COR-L47 (cell line): Measurements from ENCODE around the gene CRYBA2.

Experiments used
- DNase-seq: peaks from one replicate; lab custom pipeline; 2025; lab: John Stamatoyannopoulos, UW

CRYBA2 gene, protein sequence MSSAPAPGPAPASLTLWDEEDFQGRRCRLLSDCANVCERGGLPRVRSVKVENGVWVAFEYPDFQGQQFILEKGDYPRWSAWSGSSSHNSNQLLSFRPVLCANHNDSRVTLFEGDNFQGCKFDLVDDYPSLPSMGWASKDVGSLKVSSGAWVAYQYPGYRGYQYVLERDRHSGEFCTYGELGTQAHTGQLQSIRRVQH

DNA sequence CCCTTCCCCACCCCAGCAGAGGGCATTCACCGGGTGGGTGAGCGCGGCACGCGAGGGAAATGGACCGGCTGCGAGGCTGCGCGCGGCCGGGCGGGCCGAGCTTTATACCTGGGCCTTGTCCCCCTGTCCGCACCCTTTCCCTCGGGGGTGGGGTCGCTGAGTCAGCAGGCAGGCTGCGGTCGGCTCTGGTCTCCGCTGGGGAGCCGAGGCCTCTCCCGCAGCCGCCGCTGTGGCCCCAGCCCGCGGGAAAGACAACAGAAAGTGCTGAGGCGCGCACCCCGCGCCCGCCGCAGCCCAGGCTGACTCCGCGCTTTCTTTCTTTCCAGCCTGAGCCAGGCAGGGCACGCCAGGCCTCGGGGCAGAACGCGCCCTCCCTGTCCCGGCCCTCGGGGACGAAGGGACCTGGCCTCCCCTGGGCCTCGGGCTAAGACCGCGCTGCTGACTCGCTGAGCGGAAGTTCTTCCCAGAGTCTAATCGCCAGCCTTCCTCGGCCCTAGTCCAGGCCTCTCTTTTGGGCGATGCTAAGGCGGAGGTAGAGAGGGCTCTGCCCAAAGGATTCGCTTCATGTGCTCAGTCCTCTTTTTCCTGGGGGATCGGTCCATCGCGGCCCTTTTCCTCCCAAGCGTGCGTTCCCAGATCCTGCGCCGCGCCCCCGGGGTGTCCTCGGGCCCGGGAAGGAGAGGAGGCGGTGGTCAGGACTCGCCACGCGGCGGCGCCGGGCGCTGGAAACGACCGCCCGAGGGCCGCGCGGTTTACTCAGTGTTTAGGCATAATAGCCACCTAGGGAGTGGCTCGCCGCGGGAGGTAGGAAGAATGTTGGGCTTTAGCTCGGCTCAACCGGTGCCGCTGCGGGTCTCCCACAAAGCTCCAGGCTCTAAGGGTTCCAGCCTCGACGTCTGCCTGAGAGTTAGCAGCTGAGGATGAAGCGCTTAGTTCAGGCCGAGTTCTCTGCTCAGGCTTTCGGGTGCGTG is at the start of gene CRYBA2:
Gene CRYBA2 (minus strand): TSS at position 78 of the 971 bp plus-strand sequence. CDS start 246 bp downstream, outside the sequence.
- DNase-seq, result peak; percentile 89

DNA sequence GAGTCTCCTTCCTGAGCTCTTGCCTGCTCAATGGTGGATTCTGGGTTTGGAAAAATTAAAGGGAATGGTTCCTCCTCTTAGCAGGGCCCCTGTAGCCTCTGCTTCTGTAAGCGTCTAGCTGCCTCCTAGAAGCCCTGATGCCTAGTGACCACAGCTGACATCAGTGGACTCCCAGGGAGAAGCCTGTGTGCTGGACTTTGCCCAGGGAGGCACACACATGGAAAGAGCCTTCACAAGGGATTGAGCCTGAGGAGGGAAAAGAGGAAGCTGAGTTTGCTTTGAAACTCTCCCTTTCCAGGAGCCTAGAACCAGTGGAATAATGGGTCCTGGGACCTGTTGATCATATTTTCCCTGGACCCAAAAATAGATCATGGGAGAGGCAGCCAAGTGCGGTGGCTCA is 49.5 kb upstream of the CRYBA2 start:
- no peak for DNase-seq

DNA sequence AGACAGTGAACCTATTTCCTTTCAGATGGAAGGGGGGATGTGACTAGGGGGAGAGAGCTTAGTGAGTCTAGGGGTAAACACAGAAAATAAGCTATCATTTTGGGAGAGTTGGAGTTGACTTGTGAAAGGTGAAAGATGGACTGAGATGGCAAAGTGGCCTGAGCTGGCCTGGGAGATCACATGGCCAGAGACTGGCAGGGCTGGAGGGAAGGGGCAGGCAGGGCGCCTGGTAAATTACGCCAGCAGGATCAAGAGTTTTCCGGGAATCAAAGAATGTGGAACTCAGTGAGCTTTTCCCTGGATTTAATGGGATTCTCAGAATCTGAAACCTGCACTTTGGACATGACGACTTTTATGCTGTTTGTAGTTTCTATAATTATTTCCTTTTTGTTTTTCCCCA is 48.9 kb upstream of the CRYBA2 start:
- no peak for DNase-seq

DNA sequence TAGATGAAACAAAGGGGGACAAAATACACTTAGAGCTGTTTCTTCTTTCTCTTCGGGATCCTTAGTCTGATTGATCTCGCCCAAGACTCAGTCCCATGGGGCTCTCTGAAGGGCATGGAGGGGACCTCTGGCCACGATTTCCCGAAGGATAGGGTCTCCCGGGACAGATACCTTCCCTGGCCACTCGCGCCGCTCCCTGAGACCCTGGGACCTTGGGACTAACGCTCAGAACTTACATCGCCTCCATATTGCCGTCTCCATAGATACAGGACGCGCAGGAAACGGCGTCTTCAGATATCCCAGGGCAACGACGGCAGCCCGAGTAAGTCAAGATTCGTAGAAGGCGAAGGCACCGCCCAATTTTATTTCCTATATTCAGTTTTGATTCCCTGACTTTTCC is 48.0 kb upstream of the CRYBA2 start, which contains the start of gene CFAP65:
Gene CFAP65 (minus strand): TSS at position 265 of the 400 bp plus-strand sequence. CDS start 2,468 bp downstream, outside the sequence.
- DNase-seq, result peak; percentile 41

DNA sequence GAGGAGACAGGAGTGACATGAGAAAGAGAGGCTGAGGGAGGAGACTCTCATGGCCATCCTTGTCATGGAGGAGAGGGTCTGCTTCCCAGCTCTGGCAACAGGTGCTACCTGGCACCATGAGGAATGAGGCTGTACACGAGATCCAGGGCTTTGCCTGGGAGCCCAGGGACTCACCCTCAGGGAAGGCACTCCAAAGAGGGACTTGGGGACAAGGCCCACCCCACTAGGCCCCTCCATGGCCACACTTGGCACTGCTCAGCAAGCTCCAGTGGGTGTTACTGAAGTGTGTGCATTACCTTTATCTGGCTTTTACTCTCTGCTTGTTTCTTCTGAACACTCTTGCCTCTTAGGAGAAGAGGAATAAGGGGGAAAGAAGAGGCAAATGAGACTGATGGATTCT is 45.4 kb upstream of the CRYBA2 start:
- no peak for DNase-seq

DNA sequence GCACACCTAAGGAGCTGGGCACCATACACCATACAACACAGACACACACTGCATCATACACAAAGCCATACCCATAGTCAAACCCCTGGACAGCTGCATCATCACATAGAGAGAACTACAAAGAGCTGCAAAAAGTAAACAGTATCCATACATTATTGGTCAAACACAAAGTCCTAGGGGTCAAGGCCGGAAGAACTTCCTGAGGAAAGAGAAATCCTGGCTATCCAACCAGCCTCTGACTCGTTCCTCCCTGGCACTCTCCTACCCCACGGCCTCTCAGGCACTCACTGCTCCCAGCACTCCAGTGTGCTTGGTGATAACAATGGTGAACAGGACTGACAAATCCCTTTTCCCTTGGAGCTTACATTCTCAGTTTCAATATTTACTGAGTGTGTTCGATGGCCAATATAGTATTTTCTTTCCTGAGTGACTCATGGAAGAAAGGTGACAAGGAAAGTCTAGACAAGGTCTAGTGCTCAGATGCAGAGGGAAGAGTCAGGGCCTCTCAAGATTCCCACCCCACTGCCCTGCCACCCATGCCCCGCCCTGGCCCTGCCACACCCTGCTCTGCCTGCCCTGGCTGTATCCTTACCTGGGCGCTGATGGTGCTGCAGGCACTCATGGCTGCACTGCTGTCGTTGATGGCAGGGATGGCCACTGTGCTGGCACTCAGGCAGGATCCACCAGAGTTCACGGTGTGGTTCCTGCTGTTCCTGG is 44.7 kb upstream of the CRYBA2 start:
- no peak for DNase-seq

DNA sequence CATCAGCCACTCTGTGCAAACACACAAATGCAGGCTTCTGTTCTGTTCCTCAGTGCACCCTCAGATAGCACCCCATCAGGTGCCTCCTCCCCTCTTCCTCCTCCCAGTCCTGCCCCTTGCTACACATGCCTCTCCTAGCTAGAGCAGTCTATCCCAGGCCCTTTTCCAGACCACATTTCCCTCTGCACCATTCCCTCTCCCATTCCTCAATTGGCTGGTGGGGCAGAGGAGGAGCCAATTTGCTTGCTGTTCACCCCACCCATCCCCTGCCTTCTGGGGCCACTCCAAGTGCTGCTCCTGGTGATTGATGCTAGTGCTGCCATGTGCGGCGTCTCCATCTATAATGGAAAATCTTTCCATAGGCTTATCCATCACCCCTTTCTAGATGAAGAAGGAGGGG is 42.7 kb upstream of the CRYBA2 start:
- DNase-seq, result no peak

DNA sequence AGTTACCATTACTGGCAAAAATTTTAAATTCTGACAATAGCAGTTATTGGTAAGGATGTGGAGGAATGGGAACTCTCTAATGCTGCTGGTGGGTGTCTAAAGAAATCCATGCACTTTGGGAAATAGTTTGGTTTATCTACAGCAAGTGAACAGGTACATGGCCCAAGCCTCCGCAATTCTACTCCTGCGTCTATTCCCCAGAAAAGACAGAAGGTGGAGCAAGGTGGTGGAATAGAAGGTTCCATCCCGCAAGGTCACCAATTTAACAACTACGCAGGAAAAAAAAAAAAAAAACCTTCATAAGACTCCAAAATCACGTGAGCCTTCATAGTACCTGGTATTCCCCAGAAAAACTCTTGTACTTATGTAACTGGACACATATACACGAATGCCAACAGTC is 41.6 kb upstream of the CRYBA2 start:
- no peak for DNase-seq

DNA sequence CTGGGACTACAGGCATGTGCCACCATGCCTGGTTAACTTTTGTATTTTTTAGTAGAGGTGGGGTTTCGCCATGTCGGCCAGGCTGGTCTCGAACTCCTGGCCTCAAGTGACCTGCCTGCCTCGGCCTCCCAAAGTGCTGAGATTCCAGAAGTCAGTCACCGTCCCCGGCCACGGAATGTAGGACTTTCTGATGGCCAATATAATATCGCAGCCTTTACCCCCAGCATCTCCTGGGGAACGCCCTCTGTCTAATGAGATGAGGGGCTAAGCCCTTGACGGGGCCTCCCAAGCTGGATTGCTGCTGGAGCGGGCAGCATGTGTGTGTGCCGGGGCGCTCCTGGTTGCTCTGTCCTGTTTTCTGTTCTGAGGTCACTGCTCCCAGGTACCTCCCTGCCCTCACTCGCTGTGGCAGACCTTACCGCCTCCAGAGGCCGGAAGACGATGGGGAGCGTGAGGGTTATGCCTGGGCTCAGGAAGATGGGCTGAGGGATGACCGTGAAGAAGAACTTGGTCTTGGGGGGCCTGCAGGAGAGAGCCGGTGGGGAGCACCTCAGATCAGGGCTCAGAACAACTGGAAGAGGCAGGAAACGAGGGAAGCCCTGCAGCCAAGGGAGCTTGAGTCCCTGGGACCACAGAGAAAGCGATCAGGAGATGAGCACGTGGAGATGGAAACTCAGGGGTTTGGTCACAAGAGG is 39.0 kb upstream of the CRYBA2 start:
- DNase-seq, result no peak

DNA sequence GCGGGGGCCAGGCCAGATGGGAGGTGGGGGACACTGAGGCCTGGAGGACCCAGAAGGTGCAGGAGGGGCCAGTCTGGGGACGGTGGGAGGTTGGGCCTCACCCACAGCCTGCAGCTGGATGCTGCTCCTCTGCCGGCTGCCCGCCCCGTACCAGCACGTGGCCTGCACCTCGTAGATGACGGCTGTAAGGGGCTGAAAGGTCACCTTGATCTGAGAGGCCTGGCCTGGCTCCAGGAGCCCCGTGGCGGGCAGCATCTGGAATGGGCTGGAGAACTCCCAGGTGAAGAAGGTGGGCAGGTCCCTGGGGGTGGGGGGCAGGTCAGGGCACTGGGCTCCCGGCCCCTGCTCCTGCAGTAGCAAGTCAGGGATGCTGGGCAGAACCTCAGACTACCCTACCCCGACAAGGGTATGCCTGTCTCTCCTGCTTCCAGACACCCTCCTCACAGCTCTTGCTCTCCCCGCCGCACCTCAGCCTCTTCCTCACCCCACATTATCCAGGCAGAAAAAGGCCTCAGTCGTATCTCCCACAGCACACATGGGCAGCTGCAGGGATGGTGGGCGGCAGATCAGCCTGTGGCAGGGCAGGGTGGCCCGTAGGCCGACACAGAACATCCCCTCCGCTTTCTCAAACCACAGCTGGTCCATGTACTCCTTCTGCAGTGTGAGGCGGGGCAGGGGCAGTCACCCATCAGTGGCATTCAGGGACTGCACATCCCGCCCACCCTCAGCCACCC is 38.0 kb upstream of the CRYBA2 start:
- no peak for DNase-seq

DNA sequence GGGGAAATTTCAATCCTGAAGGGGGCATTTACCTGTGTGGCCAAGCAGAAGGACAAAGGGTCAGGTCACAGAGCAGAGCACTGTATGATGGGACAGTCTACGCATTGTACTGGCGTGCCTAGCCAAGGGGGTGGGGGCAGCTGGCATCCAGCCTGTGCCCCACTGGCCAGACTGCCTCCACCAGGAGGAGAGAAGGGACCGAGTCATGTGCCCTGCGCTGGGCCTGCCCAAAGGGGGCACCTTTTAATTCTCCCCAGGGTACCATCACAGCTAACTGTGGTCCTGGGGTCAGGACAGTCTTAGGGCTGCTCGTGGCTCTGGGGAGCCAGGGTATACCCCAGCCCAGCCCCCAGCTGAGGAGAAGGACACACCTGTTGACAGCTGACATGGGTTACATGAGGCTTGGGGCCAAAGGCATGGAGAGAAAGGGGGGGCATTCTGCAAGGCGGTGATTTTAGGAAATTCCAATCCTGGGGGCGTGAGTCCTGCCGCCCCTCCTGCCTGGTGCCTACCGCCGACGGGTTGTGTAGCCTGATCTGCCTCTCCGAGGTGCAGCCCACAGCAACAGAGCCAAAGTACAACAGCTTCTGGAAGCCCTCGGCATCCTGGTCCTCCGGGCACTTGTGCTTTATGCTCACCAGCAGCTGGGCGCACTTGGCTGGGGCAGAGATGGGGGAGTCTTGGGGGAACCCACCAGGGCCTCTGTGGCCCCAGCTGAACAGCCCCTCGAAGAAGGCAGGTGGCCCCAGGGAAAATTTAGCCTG is 37.1 kb upstream of the CRYBA2 start:
- no peak for DNase-seq

DNA sequence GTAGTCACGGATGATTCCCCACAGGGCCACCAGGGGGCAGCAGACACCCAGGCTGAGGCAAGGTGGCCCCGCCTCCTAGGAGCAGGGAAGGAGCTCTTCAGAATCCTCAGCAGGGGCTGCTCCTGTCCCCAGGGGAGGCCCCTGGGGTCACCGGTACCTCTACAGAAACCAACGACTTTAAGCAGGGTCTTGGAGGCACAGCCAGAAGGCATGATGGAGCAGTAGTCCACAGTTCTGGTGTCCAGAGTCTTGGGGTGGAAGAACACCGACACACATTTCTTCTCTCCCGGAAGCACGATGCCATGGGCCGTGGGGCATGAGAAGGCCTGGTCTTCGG is 36.6 kb upstream of the CRYBA2 start:
- DNase-seq, result peak; percentile 46

DNA sequence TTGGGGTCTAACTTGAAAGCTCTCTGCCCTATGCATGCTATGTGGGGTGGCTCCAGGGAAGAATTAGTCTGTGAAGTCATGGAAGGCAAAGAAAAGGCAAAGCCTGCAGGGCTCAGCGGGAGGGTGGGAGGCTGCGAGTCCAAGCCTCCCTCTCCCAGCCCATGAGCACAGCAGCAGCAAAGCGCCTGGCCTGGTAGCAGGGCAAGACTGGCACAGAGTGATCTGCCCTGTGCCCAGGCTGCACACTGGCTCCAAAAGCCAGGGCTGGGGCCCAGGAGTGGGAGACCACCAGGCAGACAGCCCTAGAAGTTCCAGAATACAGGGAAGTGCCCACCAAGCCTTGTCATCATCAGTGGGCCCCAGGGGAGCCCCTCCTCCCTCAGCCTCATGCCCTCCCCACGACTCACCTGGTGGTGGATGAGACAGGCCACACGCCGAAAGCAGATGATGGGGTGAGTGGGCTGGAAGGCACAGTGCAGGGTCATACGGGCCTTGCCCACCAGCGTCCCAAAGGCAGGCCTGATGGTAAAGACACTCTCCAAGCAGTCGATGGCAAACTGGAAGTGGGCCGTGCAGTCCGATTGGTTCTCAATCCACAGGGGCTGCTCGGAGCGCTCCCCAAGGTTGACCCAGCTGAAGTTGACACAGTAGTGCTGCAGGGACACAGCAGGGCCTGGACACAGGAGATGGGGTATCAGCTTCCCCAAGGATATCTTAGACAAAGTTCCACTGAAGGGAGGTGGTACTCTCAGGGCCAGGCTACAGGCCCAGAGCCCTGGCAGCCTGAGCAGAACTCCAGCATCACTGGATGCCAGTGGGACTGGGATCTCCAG is 36.0 kb upstream of the CRYBA2 start:
- DNase-seq, result no peak

DNA sequence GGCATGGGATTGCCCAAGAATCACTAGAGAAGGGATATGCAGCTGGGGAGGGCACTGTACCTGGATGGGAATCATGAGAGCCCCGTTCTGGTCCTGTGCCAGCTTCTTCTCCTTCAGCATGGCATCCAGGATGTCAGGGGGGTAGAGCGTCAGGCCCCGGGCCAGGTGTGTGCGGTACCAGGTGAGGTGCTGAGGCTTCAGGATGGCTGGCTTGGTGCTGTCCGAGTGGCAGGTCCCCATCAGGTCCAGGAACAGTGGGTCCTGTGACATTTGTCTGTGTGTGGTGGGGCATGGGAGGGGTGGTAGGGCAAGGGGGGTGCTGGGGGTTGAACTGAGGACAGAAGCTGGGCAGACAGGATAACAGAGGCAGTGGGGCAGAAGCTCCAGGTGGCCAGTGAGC is 34.9 kb upstream of the CRYBA2 start:
- DNase-seq, result no peak

DNA sequence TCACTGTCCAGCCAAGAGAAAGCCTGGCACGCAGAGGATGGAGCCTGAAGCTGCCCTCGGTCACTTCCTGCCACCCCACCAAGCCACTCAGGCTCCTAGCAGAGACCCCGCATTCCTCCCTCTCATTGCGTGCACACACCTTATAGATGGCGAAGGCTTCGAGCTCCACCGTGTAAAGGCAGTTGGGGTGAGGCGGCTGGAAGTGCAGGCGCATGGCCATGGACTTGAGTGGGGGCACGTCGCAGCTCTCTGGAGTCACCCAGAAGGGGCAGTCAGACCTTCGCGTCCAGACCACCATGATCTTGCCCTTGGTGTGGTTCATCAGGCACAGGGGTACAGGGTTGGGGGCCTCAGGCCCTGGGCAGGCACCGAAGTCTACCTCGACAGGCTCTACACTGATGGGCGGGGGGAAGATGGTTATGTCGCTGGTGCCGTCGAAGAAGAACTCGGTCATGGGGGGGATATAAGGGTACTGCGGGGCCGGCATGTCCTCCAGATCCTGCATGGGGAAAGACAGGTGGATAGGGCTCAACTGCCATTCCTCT is 34.4 kb upstream of the CRYBA2 start:
- DNase-seq, result no peak

DNA sequence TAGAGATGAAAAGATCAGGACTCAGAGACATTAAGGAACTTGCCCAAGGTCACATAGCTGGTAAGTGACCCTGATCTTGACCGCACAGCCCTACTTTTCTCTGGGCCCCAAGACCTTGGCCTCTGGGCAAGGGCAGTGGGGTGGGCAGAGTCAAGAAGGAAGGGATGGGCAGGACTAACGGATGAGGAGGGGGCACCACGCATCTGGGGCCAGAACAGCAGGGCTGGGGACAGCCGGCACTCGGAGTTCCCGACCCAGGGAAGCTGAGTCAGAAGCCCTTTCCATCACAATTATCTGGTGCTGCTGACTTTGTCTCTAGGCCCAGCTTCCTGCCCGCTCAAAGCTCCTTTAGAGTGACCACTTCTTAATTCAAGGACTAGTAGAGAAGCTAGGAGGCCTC is 33.7 kb upstream of the CRYBA2 start:
- DNase-seq, result no peak

DNA sequence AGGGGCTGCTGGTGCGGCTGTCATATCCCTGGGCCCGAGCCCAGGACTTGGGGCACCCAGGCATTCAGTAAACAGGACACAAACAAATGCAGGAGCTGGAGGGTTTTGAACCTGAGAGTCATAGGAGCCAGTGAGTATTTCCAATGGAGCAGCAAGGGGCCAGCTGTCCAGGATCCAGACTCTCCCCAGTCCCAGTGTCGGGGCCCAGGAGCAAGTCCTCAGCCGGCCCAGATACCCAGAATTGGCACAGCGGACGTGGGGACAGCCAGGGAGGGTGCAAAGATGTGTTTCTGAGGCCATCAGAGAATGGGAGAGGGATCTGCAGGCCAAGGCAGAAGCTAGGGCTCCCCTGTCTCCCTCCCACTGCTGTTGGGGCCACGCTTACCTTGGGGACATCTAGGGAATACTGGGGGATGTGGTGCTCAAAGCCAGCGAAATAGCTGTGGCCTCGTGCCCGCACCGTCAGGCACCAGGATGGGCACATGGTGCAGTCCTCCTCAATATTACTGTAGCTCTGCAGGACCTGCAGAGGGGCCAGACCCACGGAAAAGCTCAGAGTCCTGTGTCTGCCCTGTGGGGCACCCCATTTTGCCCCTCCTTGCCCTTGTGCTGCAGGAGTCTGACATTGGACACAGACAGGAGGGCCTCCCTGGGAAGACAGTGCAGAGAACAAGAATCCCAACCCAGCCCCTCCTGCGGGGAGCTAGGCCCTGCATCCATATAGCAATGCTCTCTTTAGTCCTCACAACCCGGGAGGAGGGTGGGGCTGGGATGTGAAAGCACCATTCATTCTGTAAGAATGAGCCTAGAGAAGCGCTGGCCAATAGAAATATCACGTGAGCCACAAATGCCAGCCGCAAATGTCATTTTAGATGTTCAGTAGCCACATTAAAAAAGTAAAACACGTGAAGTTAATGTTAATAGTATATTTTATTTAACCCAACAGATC is 32.7 kb upstream of the CRYBA2 start:
- no peak for DNase-seq

DNA sequence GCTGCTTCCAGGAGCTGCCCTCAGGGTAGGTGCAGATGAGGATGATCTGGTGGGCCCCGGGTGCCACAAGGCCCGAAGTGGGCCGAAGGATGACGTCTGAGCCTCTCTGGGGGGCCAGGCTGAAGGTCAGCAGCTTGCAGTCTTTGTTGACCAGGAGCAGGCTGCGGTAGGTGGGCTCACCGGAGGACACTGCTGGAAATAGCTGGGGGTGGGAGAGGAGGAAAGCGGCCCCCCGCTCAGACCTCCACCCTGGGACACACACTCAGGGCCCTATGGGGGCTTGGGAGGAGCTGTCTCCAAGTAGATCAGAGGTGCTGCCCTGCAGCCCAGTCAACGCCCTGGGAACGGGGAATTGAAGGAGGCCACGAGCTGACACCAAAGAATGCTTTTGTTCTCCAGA is 30.8 kb upstream of the CRYBA2 start:
- DNase-seq, result no peak
